Uterus (tissue), 2 donors: ENCODE measurements around the gene UBALD2.

Source experiments
- POLR2A ChIP-seq, 2 donors: fragments of 450-650 bp; IDR thresholded peaks; one replicate each; pipeline ENCODE4 v1.6.1; 2016; ENCODE audit warnings: antibody characterized with exemption in 2 of 2, mild to moderate bottlenecking in 1 of 2, moderate library complexity in 1 of 2
- TF ChIP-seq, protein P1 (sequence below), 4 experiments: fragments of 200-600 bp in 2 of 4; fragments of 450-650 bp in 2 of 4; sonication (generic) in 2 of 4; IDR thresholded peaks; one replicate each; pipeline ENCODE4 v1.5.1; 2016 to 2019; ENCODE audit warnings: antibody characterized with exemption in 4 of 4, mild to moderate bottlenecking in 2 of 4, moderate library complexity in 1 of 4

DNA sequence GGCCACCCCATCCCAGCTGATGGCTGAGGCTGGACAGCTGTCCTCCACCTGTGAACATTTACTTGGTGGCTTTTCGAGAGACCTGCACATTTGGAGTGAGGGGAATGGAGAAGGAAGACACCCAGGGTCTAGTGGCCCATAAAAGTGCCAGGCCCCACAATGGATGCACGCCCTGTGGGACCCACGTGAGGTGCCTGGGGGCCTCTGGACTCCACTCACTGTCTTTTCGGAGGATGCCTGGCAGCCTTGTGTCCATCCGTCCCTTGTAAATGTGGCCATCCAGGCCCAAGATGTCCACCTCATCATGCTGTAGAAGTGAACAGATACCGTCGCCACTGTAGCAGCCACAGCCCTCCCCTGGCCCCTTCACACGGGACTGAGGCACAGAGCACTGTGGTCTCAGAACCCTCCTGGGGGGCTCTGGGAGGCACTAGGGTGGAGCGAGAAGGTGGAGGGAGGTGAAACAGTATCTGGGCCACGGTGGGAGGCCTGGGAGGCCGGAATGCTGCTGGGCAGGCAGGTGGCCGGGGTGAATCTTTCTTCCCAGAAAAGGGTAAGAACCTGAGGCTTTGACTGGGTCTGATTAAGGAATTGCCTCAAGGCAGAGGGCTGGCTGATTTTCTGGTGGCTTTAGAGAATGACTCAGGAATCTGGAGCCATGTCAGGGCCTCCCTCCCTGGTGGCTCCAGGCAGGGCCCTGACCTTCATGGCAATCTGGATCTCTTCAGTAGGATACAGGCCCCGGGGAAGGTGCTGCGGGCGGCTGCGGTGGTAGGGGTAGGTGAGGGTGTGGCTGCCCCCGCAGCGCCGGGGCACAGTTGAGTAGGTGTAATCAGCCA lies 11.5 kb downstream of the UBALD2 start:
- TF ChIP-seq, protein P1, sequence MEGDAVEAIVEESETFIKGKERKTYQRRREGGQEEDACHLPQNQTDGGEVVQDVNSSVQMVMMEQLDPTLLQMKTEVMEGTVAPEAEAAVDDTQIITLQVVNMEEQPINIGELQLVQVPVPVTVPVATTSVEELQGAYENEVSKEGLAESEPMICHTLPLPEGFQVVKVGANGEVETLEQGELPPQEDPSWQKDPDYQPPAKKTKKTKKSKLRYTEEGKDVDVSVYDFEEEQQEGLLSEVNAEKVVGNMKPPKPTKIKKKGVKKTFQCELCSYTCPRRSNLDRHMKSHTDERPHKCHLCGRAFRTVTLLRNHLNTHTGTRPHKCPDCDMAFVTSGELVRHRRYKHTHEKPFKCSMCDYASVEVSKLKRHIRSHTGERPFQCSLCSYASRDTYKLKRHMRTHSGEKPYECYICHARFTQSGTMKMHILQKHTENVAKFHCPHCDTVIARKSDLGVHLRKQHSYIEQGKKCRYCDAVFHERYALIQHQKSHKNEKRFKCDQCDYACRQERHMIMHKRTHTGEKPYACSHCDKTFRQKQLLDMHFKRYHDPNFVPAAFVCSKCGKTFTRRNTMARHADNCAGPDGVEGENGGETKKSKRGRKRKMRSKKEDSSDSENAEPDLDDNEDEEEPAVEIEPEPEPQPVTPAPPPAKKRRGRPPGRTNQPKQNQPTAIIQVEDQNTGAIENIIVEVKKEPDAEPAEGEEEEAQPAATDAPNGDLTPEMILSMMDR (IDR thresholded peaks at IDR 0.05) = no peak
- TF ChIP-seq POLR2A (IDR thresholded peaks at IDR 0.05) = no peak
